ENCODE data around the gene SPTBN2. TPM values are rescaled to one million over a fixed set of nuclear protein-coding genes. Genes with fewer than 3 reads are reported as not detected.

Gene SPTBN2
- total and polyA plus RNA-seq, 2 donors (not counting 3 experiments of a cell fraction or from before 2014, with no cell fraction given): 3.8 to 19.8 TPM

GRCh38 chr11:66665369-66665768 is 63.6 kb downstream of the SPTBN2 start:
- dilution Hi-C loops (cut with MboI; ENCODE audit: extremely low pct_ligation_motif_present, low sequenced_read_pairs): no loop called here
- ChIA-PET POLR2A (interaction anchor here (0.9 kb wide), 1 partner anchor 27 kb away, joined by 3 read pairs; no protein-coding TSS in a partner anchor), CTCF (interaction anchor here (1.0 kb wide), 1 partner anchor 277 kb away, joined by 3 read pairs; no protein-coding TSS in a partner anchor)
- no peak overlapping the region for H3K9ac ChIP-seq (replicated peaks; ENCODE audit: extremely low read depth, insufficient read depth, low read length)
- no peak for DNase-seq (ENCODE audit: low read depth, low spot score)
- intact Hi-C loops (cut with micrococcal nuclease): no loop called here
- H4K20me1 ChIP-seq (replicated peaks; ENCODE audit: control insufficient read depth, extremely low read depth, insufficient read depth, low read length): no peaks in the 10 kb centered on the region
- H3K4me1 ChIP-seq (ENCODE audit: control insufficient read depth, extremely low read depth, insufficient read depth, low read length): no peaks in the 10 kb centered on the region
- H3K4me3 ChIP-seq (replicated peaks in 1 of 3; ENCODE audit: insufficient read depth in 1 of 3, low read depth in 1 of 3, low read length in 3 of 3): no peak overlapping the region
- H3K27ac ChIP-seq (ENCODE audit: insufficient read depth, low read depth, low read length): no peak overlapping the region
- TF ChIP-seq EZH2 (IDR thresholded peaks at IDR 0.05; ENCODE audit: borderline replicate concordance, low read depth, low read length, severe bottlenecking) (no peak), MYC (IDR thresholded peaks at IDR 0.05; ENCODE audit: low read depth, low read length) (no peak), GATA2 (IDR thresholded peaks at IDR 0.05; ENCODE audit: insufficient read depth, insufficient read length, low read depth, low read length) (no peak), JUN (IDR thresholded peaks at IDR 0.05; ENCODE audit: borderline replicate concordance, insufficient read depth, insufficient read length, low read depth) (no peak), FOS (IDR thresholded peaks at IDR 0.05; ENCODE audit: borderline replicate concordance, insufficient read depth, low read length) (no peak), POLR2A (IDR thresholded peaks at IDR 0.05; ENCODE audit: low read depth, low read length) (no peak)
- no peak for FAIRE-seq
- H3K79me2 ChIP-seq (ENCODE audit: control insufficient read depth, insufficient read depth, low read length): peaks cover 23% of the 10 kb centered on the region
- H3K9me3 ChIP-seq (replicated peaks; ENCODE audit: control insufficient read depth, insufficient read depth, low read length): no peaks in the 10 kb centered on the region
- H2AFZ ChIP-seq (ENCODE audit: low read depth, low read length): no peak overlapping the region
- H3K4me2 ChIP-seq (ENCODE audit: insufficient read depth, low read length): no peak overlapping the region
- no peaks in the 10 kb centered on the region for H3K27me3 ChIP-seq (ENCODE audit: control insufficient read depth in 2 of 2, insufficient read depth in 2 of 2, low read length in 2 of 2)
- H3K9me1 ChIP-seq (replicated peaks; ENCODE audit: control insufficient read depth, extremely low read depth, insufficient read depth, low read length): no peaks in the 10 kb centered on the region
- no TSS peak for BruUV-seq (replicated peaks)
- peaks cover 11 to 14% of the 10 kb centered on the region in 2 experiments for H3K36me3 ChIP-seq (ENCODE audit: control insufficient read depth in 2 of 2, extremely low read depth in 1 of 2, insufficient read depth in 2 of 2, low read length in 2 of 2)

GRCh38 chr11:66663741-66664296 is 65.2 kb downstream of the SPTBN2 start:
- Histone ChIP-seq H3K4me3 (replicated peaks in 1 of 3; ENCODE audit: insufficient read depth in 1 of 3, low read depth in 1 of 3, low read length in 3 of 3) (no peak overlapping the region), H3K9ac (replicated peaks; ENCODE audit: extremely low read depth, insufficient read depth, low read length) (no peak overlapping the region), H3K36me3 (ENCODE audit: control insufficient read depth in 2 of 2, extremely low read depth in 1 of 2, insufficient read depth in 2 of 2, low read length in 2 of 2) (peaks cover 11 to 13% of the 10 kb centered on the region in 2 experiments), H3K27me3 (ENCODE audit: control insufficient read depth in 2 of 2, insufficient read depth in 2 of 2, low read length in 2 of 2) (no peaks in the 10 kb centered on the region), H3K79me2 (ENCODE audit: control insufficient read depth, insufficient read depth, low read length) (peaks cover 21% of the 10 kb centered on the region), H3K4me2 (ENCODE audit: insufficient read depth, low read length) (no peak overlapping the region), H3K27ac (ENCODE audit: insufficient read depth, low read depth, low read length) (no peak overlapping the region), H3K9me3 (replicated peaks; ENCODE audit: control insufficient read depth, insufficient read depth, low read length) (no peaks in the 10 kb centered on the region), H2AFZ (ENCODE audit: low read depth, low read length) (no peak overlapping the region), H3K4me1 (ENCODE audit: control insufficient read depth, extremely low read depth, insufficient read depth, low read length) (no peaks in the 10 kb centered on the region), H4K20me1 (replicated peaks; ENCODE audit: control insufficient read depth, extremely low read depth, insufficient read depth, low read length) (no peaks in the 10 kb centered on the region), H3K9me1 (replicated peaks; ENCODE audit: control insufficient read depth, extremely low read depth, insufficient read depth, low read length) (no peaks in the 10 kb centered on the region)
- POLR2A ChIA-PET: interaction anchor here (0.7 kb wide), 1 partner anchor 16 kb away, joined by 5 read pairs; no protein-coding TSS in a partner anchor
- CTCF ChIA-PET: interaction anchor here (0.9 to 2.4 kb wide), 3 partner anchors 10 to 15 kb away, joined by 3 to 9 read pairs (median 5); no protein-coding TSS in a partner anchor
- dilution Hi-C loops (cut with MboI; ENCODE audit: extremely low pct_ligation_motif_present, low sequenced_read_pairs) (no loop called here), intact Hi-C loops (cut with micrococcal nuclease) (no loop called here)
- no peak for FAIRE-seq
- no TSS peak for BruUV-seq (replicated peaks)
- no peak for DNase-seq (ENCODE audit: low read depth, low spot score)
- TF ChIP-seq CTCF (IDR thresholded peaks at IDR 0.05; ENCODE audit: extremely low read depth in 1 of 2, insufficient read depth in 1 of 2, low read depth in 1 of 2, low read length in 2 of 2): no peak

Data from endothelial cell of umbilical vein (primary cell).